ENCODE measurements around the gene SETD4. TPM values are rescaled to one million over a fixed set of nuclear protein-coding genes. Genes with fewer than 3 reads are reported as not detected.

SETD4 gene
- total and polyA plus RNA-seq, 3 donors from 2014 or later: 52.3 to 62.7 (median 52.3) TPM

GRCh38 chr21:36097427-36098181 is 37.3 kb upstream of the SETD4 start:
- no peak overlapping the region for H3K27ac ChIP-seq
- 70 to 84% methylated on average over 8 of the region's 8 CpGs for WGBS, 2 donors
- intact Hi-C loops (cut with DNase I; ENCODE audit: low total_unique reads): no loop called here
- no peaks in the 10 kb centered on the region for H3K9me3 ChIP-seq
- H3K36me3 ChIP-seq (ENCODE audit: low read depth, missing control alignments): no peaks in the 10 kb centered on the region
- H3K27me3 ChIP-seq: no peaks in the 10 kb centered on the region
- no peak overlapping the region for H3K4me3 ChIP-seq
- no peak for DNase-seq
- H3K4me1 ChIP-seq: no peaks in the 10 kb centered on the region
- no peak for TF ChIP-seq CTCF (IDR thresholded peaks at IDR 0.05)
- no peak for TF ChIP-seq POLR2A (IDR thresholded peaks at IDR 0.05)

GRCh38 chr21:36096398-36097290 is 36.3 kb upstream of the SETD4 start:
- 62 to 89% methylated on average over 1 of the region's 1 CpG for WGBS, 2 donors
- intact Hi-C loops (cut with DNase I; ENCODE audit: low total_unique reads): no loop called here
- no peaks in the 10 kb centered on the region for H3K36me3 ChIP-seq (ENCODE audit: low read depth, missing control alignments)
- H3K27me3 ChIP-seq: no peaks in the 10 kb centered on the region
- H3K27ac ChIP-seq: no peak overlapping the region
- no peak for DNase-seq
- TF ChIP-seq POLR2A (IDR thresholded peaks at IDR 0.05) (no peak), CTCF (IDR thresholded peaks at IDR 0.05) (no peak)
- H3K9me3 ChIP-seq: no peaks in the 10 kb centered on the region
- no peaks in the 10 kb centered on the region for H3K4me1 ChIP-seq
- H3K4me3 ChIP-seq: no peak overlapping the region

DNA sequence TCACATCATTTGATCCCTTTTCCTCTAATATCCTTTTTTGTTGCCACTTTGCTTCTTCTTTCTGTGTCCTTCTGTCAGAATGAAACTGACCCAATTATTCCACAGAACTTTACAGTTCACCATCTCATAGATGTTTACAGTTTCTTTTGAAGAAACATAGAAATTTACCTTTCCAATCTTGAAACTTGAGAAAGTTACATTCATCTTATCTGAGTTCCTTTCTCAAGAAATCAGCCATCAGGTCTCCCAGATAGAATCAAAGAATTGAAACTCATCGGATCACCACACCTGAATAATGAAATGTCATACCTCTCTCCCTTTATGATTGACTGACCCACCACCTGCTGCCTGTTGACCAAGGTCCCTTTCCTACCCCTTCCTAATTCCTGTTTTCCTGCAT is 33.2 kb upstream of the SETD4 start:
- Histone ChIP-seq H3K27me3 (no peaks in the 10 kb centered on the region), H3K9me3 (no peaks in the 10 kb centered on the region), H3K4me3 (no peak overlapping the region), H3K4me1 (no peaks in the 10 kb centered on the region), H3K27ac (no peak overlapping the region), H3K36me3 (ENCODE audit: low read depth, missing control alignments) (no peaks in the 10 kb centered on the region)
- no peak for TF ChIP-seq POLR2A (IDR thresholded peaks at IDR 0.05)
- TF ChIP-seq CTCF (IDR thresholded peaks at IDR 0.05): no peak
- WGBS, 2 donors: 95 to 97% methylated on average over 1 of the region's 1 CpG
- no peak for DNase-seq
- intact Hi-C loops (cut with DNase I; ENCODE audit: low total_unique reads): no loop called here

- H3K27ac ChIP-seq: no peak overlapping the region
- TF ChIP-seq CTCF (IDR thresholded peaks at IDR 0.05) (no peak), POLR2A (IDR thresholded peaks at IDR 0.05) (no peak)
- intact Hi-C loops (cut with DNase I; ENCODE audit: low total_unique reads): no loop called here
- H3K4me1 ChIP-seq: no peaks in the 10 kb centered on the region
- no peaks in the 10 kb centered on the region for H3K36me3 ChIP-seq (ENCODE audit: low read depth, missing control alignments)
- no peaks in the 10 kb centered on the region for H3K9me3 ChIP-seq
- no peaks in the 10 kb centered on the region for H3K27me3 ChIP-seq
- no peak for DNase-seq
- H3K4me3 ChIP-seq: no peak overlapping the region
Observed at GRCh38 chr21:36092681-36093080, 32.4 kb upstream of the SETD4 start.
